HepG2 (cell line): ENCODE measurements around the gene HSCB. TPM values are rescaled to one million over a fixed set of nuclear protein-coding genes. Genes with fewer than 3 reads are reported as not detected.

Experiments
- EHMT2 ChIP-seq: fragments of 200-600 bp; sonication (generic); IDR thresholded peaks from 2 replicates; pipeline ENCODE4 v1.7.0; 2017; ENCODE audit warnings: antibody characterized with exemption, low read depth, low read length, borderline replicate concordance
- NFKBIZ ChIP-seq: IDR thresholded peaks from 2 replicates; pipeline ENCODE4 v1.6.1; 2018; ENCODE audit warnings: missing genetic modification reagents, missing compliant biosample characterization
- TRIM24 ChIP-seq: sonication (generic); formaldehyde crosslinking; IDR thresholded peaks from 2 replicates; pipeline ENCODE4 v1.8.0; 2022; ENCODE audit warnings: mild to moderate bottlenecking, missing genetic modification reagents
- ZBTB40 ChIP-seq, 2 experiments: fragments of 450-650 bp in 1 of 2; sonication (generic) in 1 of 2; formaldehyde crosslinking in 1 of 2; IDR thresholded peaks; 2 replicates each; pipeline versions ENCODE4 v1.6.1 to v1.8.0; 2016 to 2022; ENCODE audit warnings: antibody characterized with exemption in 1 of 2, mild to moderate bottlenecking in 1 of 2, missing genetic modification reagents in 1 of 2
- ZNF34 ChIP-seq: sonication (generic); formaldehyde crosslinking; IDR thresholded peaks from 2 replicates; pipeline ENCODE4 v1.4.0; 2020; ENCODE audit warnings: mild to moderate bottlenecking, missing genetic modification reagents, borderline replicate concordance
- ZNF598 ChIP-seq: sonication (generic); formaldehyde crosslinking; IDR thresholded peaks from 2 replicates; pipeline ENCODE4 v1.5.1; 2020; ENCODE audit warnings: mild to moderate bottlenecking, missing genetic modification reagents, borderline replicate concordance
- ZNF883 ChIP-seq: sonication (generic); formaldehyde crosslinking; IDR thresholded peaks from 2 replicates; pipeline ENCODE4 v1.5.1; 2020; ENCODE audit warnings: mild to moderate bottlenecking, missing genetic modification reagents; ENCODE audit errors: not compliant biosample characterization
- polyA plus RNA-seq, 8 experiments: library from polyadenylated mRNA; depleted of rRNA in 3 of 8; stranded (reverse) in 7 of 8; unstranded in 1 of 8; fragments of >200 nt; fragmentation: Illumina TruSeq in 4 of 8; extraction: Trizol in 4 of 8; gene quantifications; 2 replicates each; pipeline versions ENCODE4 v1.2.1 to v1.2.3, GENCODE V29; 2011 to 2016; ENCODE audit warnings: low read depth in 4 of 8, missing spikeins in 1 of 8, mixed read lengths in 1 of 8; ENCODE audit not compliant: insufficient read depth in 1 of 8
- total RNA-seq, 5 experiments: library from RNA; depleted of rRNA; stranded (reverse); fragments of >200 nt; fragmentation: Illumina TruSeq; extraction: Trizol; gene quantifications; 2 replicates each; pipeline ENCODE4 v1.2.3, GENCODE V29; 2016; ENCODE audit warnings: low read depth in 1 of 5

HSCB gene
- total and polyA plus RNA-seq, 2 of the 13 experiments (the other 11 are each of a cell fraction or from before 2014, with no cell fraction given) = 15.4 to 20.9 TPM

- TF ChIP-seq ZBTB40 (IDR thresholded peaks at IDR 0.05) (no peak), ZBTB40 (CRISPR knock-in tag; IDR thresholded peaks at IDR 0.05) (no peak), ZNF34 (CRISPR knock-in tag) (no peak), ZNF598 (no peak), TRIM24 (CRISPR knock-in tag) (no peak), EHMT2 (no peak), NFKBIZ (CRISPR knock-in tag) (no peak), ZNF883 (CRISPR knock-in tag) (no peak)
These were observed 38.9 kb upstream of the HSCB start (continued) for GRCh38 chr22:28702891-28703290.
